Transverse colon (tissue), 4 donors: Measurements from ENCODE around the gene NCKIPSD.

ENCODE experiments used
- EP300 ChIP-seq: sonication (generic); formaldehyde crosslinking; IDR thresholded peaks from one replicate; pipeline ENCODE4 v1.6.1; 2017; ENCODE audit warnings: antibody characterized with exemption, low read depth
- POLR2A ChIP-seq: fragments of 450-650 bp; IDR thresholded peaks from one replicate; pipeline ENCODE4 v1.6.1; 2016; ENCODE audit warnings: antibody characterized with exemption, mild to moderate bottlenecking, moderate library complexity
- POLR2AphosphoS5 ChIP-seq, 3 donors: sonication (generic); formaldehyde crosslinking; IDR thresholded peaks; one replicate each; pipeline ENCODE4 v1.6.1; 2016; ENCODE audit warnings: antibody characterized with exemption in 3 of 3
- TF ChIP-seq, protein P1 (sequence below), 5 experiments: fragments of 200-600 bp in 3 of 5; fragments of 450-650 bp in 2 of 5; sonication (generic) in 3 of 5; IDR thresholded peaks; 1 replicate in 2 of 5; 2 replicates in 3 of 5; pipeline ENCODE4 v1.5.1; 2016 to 2017; ENCODE audit warnings: antibody characterized with exemption in 5 of 5, inconsistent platforms in 3 of 5, mild to moderate bottlenecking in 2 of 5, moderate library complexity in 1 of 5

DNA sequence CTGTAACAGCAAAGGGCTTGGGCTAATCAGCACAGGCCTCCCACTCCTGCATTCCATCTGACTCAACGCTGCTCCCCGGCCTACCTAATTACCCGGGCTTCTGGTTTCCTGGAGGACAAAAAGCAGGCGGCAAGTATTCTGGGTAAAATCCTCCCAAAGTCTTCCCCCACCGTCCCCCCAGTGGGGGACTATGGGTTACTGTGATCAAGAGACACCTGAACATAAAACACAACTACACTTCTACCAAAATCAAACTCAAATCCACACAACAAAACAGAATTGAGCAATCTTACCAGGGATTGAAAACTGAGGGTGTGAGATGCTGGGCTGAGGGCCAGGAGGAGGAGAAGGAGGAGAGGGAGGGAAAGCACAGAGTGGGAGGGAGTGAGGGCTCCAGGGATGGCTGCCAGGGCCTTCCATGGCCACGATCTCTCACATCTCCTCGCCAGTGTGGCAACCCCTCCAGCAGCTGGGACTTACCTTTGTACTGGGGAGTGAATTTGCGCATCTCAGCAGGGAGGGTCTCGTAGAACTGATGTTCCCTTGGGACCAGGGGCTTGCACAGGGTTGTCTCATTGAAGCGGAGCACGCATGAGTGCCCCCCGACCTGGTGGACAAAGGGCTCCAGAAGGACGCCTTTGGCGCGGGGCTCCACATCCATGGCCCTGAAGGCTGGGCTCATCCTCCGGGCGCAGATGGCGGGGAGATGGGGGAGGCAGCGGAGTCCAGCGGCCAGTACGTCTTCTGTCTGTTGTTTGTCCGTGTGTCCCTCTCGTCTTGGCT lies 9.1 kb upstream of the NCKIPSD start:
- TF ChIP-seq POLR2A (peak; percentile 55), POLR2AphosphoS5 (IDR thresholded peaks at IDR 0.05) (peak in 2 of 3 donors; percentile 39), EP300 (no peak)
- TF ChIP-seq, protein P1, sequence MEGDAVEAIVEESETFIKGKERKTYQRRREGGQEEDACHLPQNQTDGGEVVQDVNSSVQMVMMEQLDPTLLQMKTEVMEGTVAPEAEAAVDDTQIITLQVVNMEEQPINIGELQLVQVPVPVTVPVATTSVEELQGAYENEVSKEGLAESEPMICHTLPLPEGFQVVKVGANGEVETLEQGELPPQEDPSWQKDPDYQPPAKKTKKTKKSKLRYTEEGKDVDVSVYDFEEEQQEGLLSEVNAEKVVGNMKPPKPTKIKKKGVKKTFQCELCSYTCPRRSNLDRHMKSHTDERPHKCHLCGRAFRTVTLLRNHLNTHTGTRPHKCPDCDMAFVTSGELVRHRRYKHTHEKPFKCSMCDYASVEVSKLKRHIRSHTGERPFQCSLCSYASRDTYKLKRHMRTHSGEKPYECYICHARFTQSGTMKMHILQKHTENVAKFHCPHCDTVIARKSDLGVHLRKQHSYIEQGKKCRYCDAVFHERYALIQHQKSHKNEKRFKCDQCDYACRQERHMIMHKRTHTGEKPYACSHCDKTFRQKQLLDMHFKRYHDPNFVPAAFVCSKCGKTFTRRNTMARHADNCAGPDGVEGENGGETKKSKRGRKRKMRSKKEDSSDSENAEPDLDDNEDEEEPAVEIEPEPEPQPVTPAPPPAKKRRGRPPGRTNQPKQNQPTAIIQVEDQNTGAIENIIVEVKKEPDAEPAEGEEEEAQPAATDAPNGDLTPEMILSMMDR (IDR thresholded peaks at IDR 0.05): no peak
